Spleen (tissue), 11 donors: ENCODE data around the gene RANBP1. TPM values are rescaled to one million over a fixed set of nuclear protein-coding genes. Genes with fewer than 3 reads are reported as not detected.

Experiments
- DNase-seq: peaks from one replicate; pipeline ENCODE4 v3.0.0-alpha.2; 2020
- H3K27ac ChIP-seq, 8 donors: fragments of 200-600 bp; sonication (generic) in 7 of 8; 1 replicate in 4 of 8; 2 replicates in 4 of 8; pipeline versions ENCODE4 v1.5.0 to v1.8.0; 2016 to 2021; ENCODE audit warnings: inconsistent platforms in 4 of 8, mild to moderate bottlenecking in 4 of 8, moderate library complexity in 1 of 8
- H3K27me3 ChIP-seq, 7 donors: fragments of 200-600 bp; sonication (generic) in 6 of 7; replicated peaks in 1 of 7; 1 replicate in 4 of 7; 2 replicates in 3 of 7; pipeline versions ENCODE4 v1.5.0 to v1.8.0; 2016 to 2021; ENCODE audit warnings: inconsistent platforms in 3 of 7, mild to moderate bottlenecking in 1 of 7
- H3K36me3 ChIP-seq, 6 donors: fragments of 200-600 bp; sonication (generic) in 5 of 6; 1 replicate in 4 of 6; 2 replicates in 2 of 6; pipeline versions ENCODE4 v1.5.0 to v1.8.0; 2016 to 2021; ENCODE audit warnings: inconsistent platforms in 2 of 6
- H3K4me1 ChIP-seq, 6 donors: fragments of 200-600 bp; sonication (generic) in 5 of 6; 1 replicate in 3 of 6; 2 replicates in 3 of 6; pipeline versions ENCODE4 v1.5.0 to v1.8.0; 2016 to 2021; ENCODE audit warnings: inconsistent platforms in 3 of 6
- H3K4me3 ChIP-seq, 8 donors: fragments of 200-600 bp; sonication (generic) in 7 of 8; 1 replicate in 4 of 8; 2 replicates in 4 of 8; pipeline versions ENCODE4 v1.5.0 to v1.8.0; 2016 to 2021; ENCODE audit warnings: inconsistent platforms in 4 of 8, mild to moderate bottlenecking in 4 of 8, moderate library complexity in 2 of 8
- H3K9me3 ChIP-seq, 8 donors: fragments of 200-600 bp; sonication (generic) in 7 of 8; 1 replicate in 4 of 8; 2 replicates in 4 of 8; pipeline versions ENCODE4 v1.5.0 to v1.8.0; 2016 to 2021; ENCODE audit warnings: inconsistent platforms in 4 of 8
- CTCF ChIP-seq, 11 experiments: fragments of 200-600 bp in 7 of 11; fragments of 450-650 bp in 4 of 11; sonication (generic) in 4 of 11; IDR thresholded peaks in 8 of 11; conservative IDR thresholded peaks in 3 of 11; 1 replicate in 7 of 11; 2 replicates in 4 of 11; pipeline versions ENCODE4 v1.4.0 to v1.8.0; 2016 to 2021; ENCODE audit warnings: antibody characterized with exemption in 11 of 11, inconsistent platforms in 4 of 11, mild to moderate bottlenecking in 1 of 11
- POLR2A ChIP-seq, 3 donors: fragments of 450-650 bp; IDR thresholded peaks; one replicate each; pipeline ENCODE4 v1.5.1; 2017; ENCODE audit warnings: antibody characterized with exemption in 3 of 3, mild to moderate bottlenecking in 1 of 3
- POLR2AphosphoS5 ChIP-seq, 3 donors: sonication (generic); formaldehyde crosslinking; IDR thresholded peaks; one replicate each; pipeline ENCODE4 v1.5.1; 2017; ENCODE audit warnings: antibody characterized with exemption in 3 of 3
- WGBS, 5 donors: extraction: QIAGEN DNeasy Blood & Tissue Kit in 3 of 5; methylation state at CpG; one replicate each; pipeline versions ENCODE4 v1.1.5 to v1.1.7; 2013 to 2018; 5-methylcytosine and 5-hydroxymethylcytosine counted together
- intact Hi-C: fragments of 100-400 bp; cut with DNase I; formaldehyde crosslinking; loops from one replicate; pipeline ENCODE4 v1.15.0; 2023; ENCODE audit warnings: low total_unique reads
- polyA plus RNA-seq, 3 donors: library from polyadenylated mRNA; stranded (reverse); fragments of 200-250 nt; gene quantifications; one replicate each; pipeline ENCODE4 v1.2.1, GENCODE V29; 2013
- total RNA-seq, 7 donors: library from RNA; depleted of rRNA in 3 of 7; stranded (reverse); fragments of >200 nt in 3 of 7; fragmentation: NEBNext Ultra II Directional in 4 of 7; extraction: Animal tissue kit (Norgen Biotek cat#: 25700) in 4 of 7; gene quantifications; one replicate each; pipeline versions ENCODE4 v1.1.0 to v1.2.1, GENCODE V29; 2016 to 2021
- donor health status: healthy with polysubstance abuse.
- donor health status: DM: no; HTN: no; CAD: no; lungs with moderate emphysema.
- donor health status: DM: no; HTN: no; CAD: no.
- donor health status: Bipolar disorder and iron deficiency.
- donor health status: healthy.
- donor health status: DM: no; HTN: no; CAD: no.
- donor health status: DM: yes; HTN: yes; CAD: no.

The RANBP1 gene
- total and polyA plus RNA-seq, 10 donors, result 52.6 to 111 (median 94.6) TPM

GRCh38 chr22:20130731-20131596 lies 15.1 kb downstream of the RANBP1 start:
- Histone ChIP-seq H3K27ac (peak overlapping the region; percentile 77 to 96 (median 94)), H3K36me3 (peaks cover 0 to 23% (median 17%) of the 10 kb centered on the region in 6 donors), H3K4me1 (peaks cover 13 to 71% (median 55%) of the 10 kb centered on the region in 6 donors), H3K27me3 (no peaks in the 10 kb centered on the region), H3K4me3 (peak overlapping the region; percentile 86 to 98 (median 92)), H3K9me3 (no peaks in the 10 kb centered on the region)
- peak; percentile 96 for DNase-seq
- no peak for TF ChIP-seq CTCF (IDR thresholded peaks at IDR 0.05 in 8 of 11, conservative IDR thresholded peaks at IDR 0.05 in 3 of 11)
- TF ChIP-seq POLR2AphosphoS5 (IDR thresholded peaks at IDR 0.05), result peak; percentile 48 to 83 (median 76)
- TF ChIP-seq POLR2A (IDR thresholded peaks at IDR 0.05), result peak in 1 of 3 donors; percentile 26
- intact Hi-C loops, result no loop called here
- WGBS, 5 donors, result 3 to 6% (median 4%) methylated on average over 21 to 70 of the region's 70 CpGs

GRCh38 chr22:20131597-20131858 lies 15.6 kb downstream of the RANBP1 start, which contains the start of gene ZDHHC8:
Gene ZDHHC8 (plus strand): TSS chr22:20131804. CDS start chr22:20131948, 144 bp downstream.
- DNase-seq, result peak; percentile 86

GRCh38 chr22:20131859-20132685 lies 16.2 kb downstream of the RANBP1 start:
- Histone ChIP-seq H3K9me3 (no peaks in the 10 kb centered on the region), H3K27me3 (no peaks in the 10 kb centered on the region), H3K27ac (peak overlapping the region in 7 of 8 donors; percentile 32 to 96 (median 74)), H3K4me3 (peak overlapping the region; percentile 62 to 98 (median 82)), H3K36me3 (peaks cover 0 to 12% (median 7%) of the 10 kb centered on the region in 6 donors), H3K4me1 (peaks cover 13 to 75% (median 59%) of the 10 kb centered on the region in 6 donors)
- 0 to 1% (median 1%) methylated on average over 12 to 72 of the region's 72 CpGs; no CpG with 5 or more reads in 1 of the 5 donors for WGBS, 5 donors
- TF ChIP-seq POLR2AphosphoS5 (IDR thresholded peaks at IDR 0.05) (peak in 1 of 3 donors; percentile 45), POLR2A (IDR thresholded peaks at IDR 0.05) (no peak), CTCF (IDR thresholded peaks at IDR 0.05 in 8 of 11, conservative IDR thresholded peaks at IDR 0.05 in 3 of 11) (no peak)
- intact Hi-C loops, result no loop called here
- peak; percentile 87 for DNase-seq

More at GRCh38 chr22:20131597-20131858, 15.6 kb downstream of the RANBP1 start, which contains the start of gene ZDHHC8:
- Histone ChIP-seq H3K27ac (peak within 1 kb of the TSS; percentile 77 to 96 (median 94)), H3K4me1 (peaks cover 13 to 71% (median 56%) of the 10 kb centered on the region in 6 donors), H3K36me3 (peaks cover 0 to 18% (median 12%) of the 10 kb centered on the region in 6 donors), H3K4me3 (peak within 1 kb of the TSS; percentile 86 to 98 (median 92)), H3K27me3 (no peaks in the 10 kb centered on the region), H3K9me3 (no peaks in the 10 kb centered on the region)
- WGBS, 5 donors, result 0 to 1% (median 0%) methylated on average over 3 to 43 of the region's 43 CpGs; no CpG with 5 or more reads in 1 of the 5 donors
- intact Hi-C loops, result no loop called here
- TF ChIP-seq CTCF (IDR thresholded peaks at IDR 0.05 in 8 of 11, conservative IDR thresholded peaks at IDR 0.05 in 3 of 11) (no peak), POLR2AphosphoS5 (IDR thresholded peaks at IDR 0.05) (no peak), POLR2A (IDR thresholded peaks at IDR 0.05) (no peak)
